Measurements from ENCODE around the gene POU2F3. TPM values are rescaled to one million over a fixed set of nuclear protein-coding genes. Genes with fewer than 3 reads are reported as not detected.

The POU2F3 gene
- total RNA-seq, 3 donors from 2014 or later (not counting 1 experiment from before 2014, with no cell fraction given): not detected

DNA sequence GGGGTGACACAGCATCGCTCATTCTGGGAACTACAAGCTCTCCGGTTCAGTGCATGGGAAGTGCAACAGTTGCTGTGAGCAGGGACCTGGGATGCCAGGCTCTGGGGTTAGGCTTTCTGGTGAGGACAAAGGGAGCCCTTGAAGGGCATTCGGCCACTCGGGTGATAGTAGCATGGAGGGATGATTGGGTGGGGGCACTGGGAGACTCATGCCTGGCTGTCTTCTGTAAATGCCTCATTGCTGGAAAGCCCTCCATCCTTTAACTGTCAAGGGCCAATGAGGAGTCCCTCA lies 19.2 kb upstream of the POU2F3 start:
- H3K36me3 ChIP-seq (ENCODE audit: control insufficient read depth, insufficient read depth, low read length): no peaks in the 10 kb centered on the region
- H3K4me3 ChIP-seq (ENCODE audit: low read length): no peak overlapping the region
- Mint-ChIP-seq H3K27ac (no peak overlapping the region), H3K9me3 (no peaks in the 10 kb centered on the region), H3K27me3 (ENCODE audit: low read depth in 2 of 2) (no peaks in the 10 kb centered on the region), H3K4me1 (peaks cover 7 to 10% of the 10 kb centered on the region in 2 donors), H3K4me3 (no peak overlapping the region), H3K36me3 (no peaks in the 10 kb centered on the region)
- no peak overlapping the region for H3K27ac ChIP-seq (ENCODE audit: low read length)
- H3K4me1 ChIP-seq (ENCODE audit: control insufficient read depth, insufficient read depth, low read length): peaks cover 12% of the 10 kb centered on the region
- TF ChIP-seq, protein P1, sequence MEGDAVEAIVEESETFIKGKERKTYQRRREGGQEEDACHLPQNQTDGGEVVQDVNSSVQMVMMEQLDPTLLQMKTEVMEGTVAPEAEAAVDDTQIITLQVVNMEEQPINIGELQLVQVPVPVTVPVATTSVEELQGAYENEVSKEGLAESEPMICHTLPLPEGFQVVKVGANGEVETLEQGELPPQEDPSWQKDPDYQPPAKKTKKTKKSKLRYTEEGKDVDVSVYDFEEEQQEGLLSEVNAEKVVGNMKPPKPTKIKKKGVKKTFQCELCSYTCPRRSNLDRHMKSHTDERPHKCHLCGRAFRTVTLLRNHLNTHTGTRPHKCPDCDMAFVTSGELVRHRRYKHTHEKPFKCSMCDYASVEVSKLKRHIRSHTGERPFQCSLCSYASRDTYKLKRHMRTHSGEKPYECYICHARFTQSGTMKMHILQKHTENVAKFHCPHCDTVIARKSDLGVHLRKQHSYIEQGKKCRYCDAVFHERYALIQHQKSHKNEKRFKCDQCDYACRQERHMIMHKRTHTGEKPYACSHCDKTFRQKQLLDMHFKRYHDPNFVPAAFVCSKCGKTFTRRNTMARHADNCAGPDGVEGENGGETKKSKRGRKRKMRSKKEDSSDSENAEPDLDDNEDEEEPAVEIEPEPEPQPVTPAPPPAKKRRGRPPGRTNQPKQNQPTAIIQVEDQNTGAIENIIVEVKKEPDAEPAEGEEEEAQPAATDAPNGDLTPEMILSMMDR (IDR thresholded peaks at IDR 0.05): no peak
- 92% methylated on average over 4 of the region's 4 CpGs for WGBS (ENCODE audit: insufficient coverage)
- H3K27me3 ChIP-seq (ENCODE audit: control insufficient read depth, insufficient read depth, low read length): no peaks in the 10 kb centered on the region
- no peak for DNase-seq
- no peaks in the 10 kb centered on the region for H3K9me3 ChIP-seq (ENCODE audit: control insufficient read depth, insufficient read depth, low read length)
- intact Hi-C loops (cut with micrococcal nuclease): no loop called here
- no peak for ATAC-seq

DNA sequence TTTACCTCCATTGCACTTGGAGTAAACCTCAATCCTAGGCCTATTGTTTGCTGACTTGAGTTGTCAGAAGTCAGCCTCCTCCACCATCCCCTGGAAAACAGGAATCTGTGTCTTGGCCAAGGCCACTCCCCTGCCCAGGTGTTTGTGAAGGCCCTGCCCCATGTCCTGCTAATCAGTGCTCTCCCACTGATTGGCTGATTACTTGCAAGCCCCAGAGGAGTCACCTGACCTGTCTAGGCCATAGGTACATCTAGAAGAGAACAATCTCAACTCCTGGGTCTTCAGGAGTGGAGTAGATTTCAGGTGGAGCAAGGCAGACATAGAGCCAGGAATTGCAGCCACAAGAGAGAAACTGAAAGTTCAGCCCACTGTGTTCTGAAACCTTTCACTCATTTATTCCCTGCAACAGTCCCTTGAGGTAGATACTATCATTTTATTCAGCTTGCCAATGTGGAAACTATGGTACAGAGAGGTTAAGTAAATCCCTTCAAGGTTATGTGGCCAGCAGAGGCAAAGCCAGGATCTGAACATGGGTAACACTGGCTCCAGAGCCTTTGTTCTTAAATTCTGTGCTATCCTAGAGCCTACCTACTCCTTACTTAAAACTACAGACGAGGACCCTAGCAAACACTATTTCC lies 18.7 kb upstream of the POU2F3 start:
- no peak for ATAC-seq
- H3K27ac ChIP-seq (ENCODE audit: low read length): no peak overlapping the region
- no peaks in the 10 kb centered on the region for H3K36me3 ChIP-seq (ENCODE audit: control insufficient read depth, insufficient read depth, low read length)
- Mint-ChIP-seq H3K4me3 (no peak overlapping the region), H3K4me1 (peaks cover 7 to 10% of the 10 kb centered on the region in 2 donors), H3K36me3 (no peaks in the 10 kb centered on the region), H3K27ac (no peak overlapping the region), H3K27me3 (ENCODE audit: low read depth in 2 of 2) (no peaks in the 10 kb centered on the region), H3K9me3 (no peaks in the 10 kb centered on the region)
- no peaks in the 10 kb centered on the region for H3K27me3 ChIP-seq (ENCODE audit: control insufficient read depth, insufficient read depth, low read length)
- intact Hi-C loops (cut with micrococcal nuclease): no loop called here
- peaks cover 12% of the 10 kb centered on the region for H3K4me1 ChIP-seq (ENCODE audit: control insufficient read depth, insufficient read depth, low read length)
- 50% methylated on average over 1 of the region's 1 CpG for WGBS (ENCODE audit: insufficient coverage)
- no peak for DNase-seq
- H3K9me3 ChIP-seq (ENCODE audit: control insufficient read depth, insufficient read depth, low read length): no peaks in the 10 kb centered on the region
- TF ChIP-seq, protein P1 (IDR thresholded peaks at IDR 0.05): no peak
- H3K4me3 ChIP-seq (ENCODE audit: low read length): no peak overlapping the region

DNA sequence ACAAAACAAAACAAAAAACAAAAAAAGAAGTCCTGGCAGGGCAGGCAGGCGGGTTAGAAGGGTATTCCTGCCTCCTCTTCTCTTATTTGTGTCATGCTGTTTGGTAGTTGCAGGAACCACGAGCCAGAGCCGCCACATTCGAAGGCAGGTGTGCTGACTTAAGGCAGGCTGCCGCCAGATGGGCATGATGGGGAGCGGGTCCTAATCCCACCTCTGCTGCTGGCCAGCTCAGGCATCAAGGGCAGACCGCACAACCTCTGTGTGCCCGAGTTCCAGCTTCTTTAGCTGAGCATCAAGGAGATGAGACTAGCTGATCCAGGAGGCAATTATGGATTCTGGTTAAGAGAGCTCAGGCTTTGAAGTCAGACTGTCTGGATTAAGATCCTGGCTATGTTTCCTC lies 17.0 kb upstream of the POU2F3 start:
- DNase-seq: no peak
- H3K27me3 ChIP-seq (ENCODE audit: control insufficient read depth, insufficient read depth, low read length): no peaks in the 10 kb centered on the region
- H3K9me3 ChIP-seq (ENCODE audit: control insufficient read depth, insufficient read depth, low read length): no peaks in the 10 kb centered on the region
- Mint-ChIP-seq H3K27ac (no peak overlapping the region), H3K27me3 (ENCODE audit: low read depth in 2 of 2) (no peaks in the 10 kb centered on the region), H3K4me3 (no peak overlapping the region), H3K36me3 (no peaks in the 10 kb centered on the region), H3K4me1 (peaks cover 7 to 10% of the 10 kb centered on the region in 2 donors), H3K9me3 (no peaks in the 10 kb centered on the region)
- intact Hi-C loops (cut with micrococcal nuclease): no loop called here
- H3K36me3 ChIP-seq (ENCODE audit: control insufficient read depth, insufficient read depth, low read length): no peaks in the 10 kb centered on the region
- no peak for ATAC-seq
- TF ChIP-seq, protein P1 (IDR thresholded peaks at IDR 0.05): no peak
- peaks cover 12% of the 10 kb centered on the region for H3K4me1 ChIP-seq (ENCODE audit: control insufficient read depth, insufficient read depth, low read length)
- no peak overlapping the region for H3K27ac ChIP-seq (ENCODE audit: low read length)
- no peak overlapping the region for H3K4me3 ChIP-seq (ENCODE audit: low read length)
- 64% methylated on average over 8 of the region's 8 CpGs for WGBS (ENCODE audit: insufficient coverage)

DNA sequence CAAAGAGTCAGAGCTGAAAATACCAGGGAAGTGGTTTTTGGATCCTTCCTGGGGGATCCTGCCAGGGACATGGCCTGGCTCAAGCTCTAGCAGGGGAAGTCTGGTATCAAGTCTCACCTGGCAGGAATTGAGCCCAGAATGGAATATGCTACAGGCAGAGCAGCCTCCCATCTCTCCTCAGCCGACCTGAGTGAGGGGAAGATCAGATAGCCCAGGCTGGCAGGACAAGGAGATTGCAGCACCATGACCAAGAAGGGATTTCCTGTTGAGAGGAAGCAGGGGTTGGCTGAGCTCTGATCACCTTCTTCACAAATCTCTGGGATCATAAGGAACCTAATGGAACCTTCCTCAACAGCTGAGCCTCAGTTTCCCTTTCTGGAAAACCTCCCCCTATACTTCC lies 16.1 kb upstream of the POU2F3 start:
- ATAC-seq (no peak), DNase-seq (no peak)
- Mint-ChIP-seq H3K4me3 (no peak overlapping the region), H3K36me3 (no peaks in the 10 kb centered on the region), H3K27me3 (ENCODE audit: low read depth in 2 of 2) (no peaks in the 10 kb centered on the region), H3K9me3 (no peaks in the 10 kb centered on the region), H3K27ac (no peak overlapping the region), H3K4me1 (peaks cover 7 to 10% of the 10 kb centered on the region in 2 donors)
- no peak overlapping the region for H3K27ac ChIP-seq (ENCODE audit: low read length)
- no peaks in the 10 kb centered on the region for H3K36me3 ChIP-seq (ENCODE audit: control insufficient read depth, insufficient read depth, low read length)
- TF ChIP-seq, protein P1 (IDR thresholded peaks at IDR 0.05): no peak
- no peaks in the 10 kb centered on the region for H3K27me3 ChIP-seq (ENCODE audit: control insufficient read depth, insufficient read depth, low read length)
- no CpG with 5 or more reads among the region's 1 CpG for WGBS (ENCODE audit: insufficient coverage)
- no peak overlapping the region for H3K4me3 ChIP-seq (ENCODE audit: low read length)
- intact Hi-C loops (cut with micrococcal nuclease): no loop called here
- peaks cover 12% of the 10 kb centered on the region for H3K4me1 ChIP-seq (ENCODE audit: control insufficient read depth, insufficient read depth, low read length)
- H3K9me3 ChIP-seq (ENCODE audit: control insufficient read depth, insufficient read depth, low read length): no peaks in the 10 kb centered on the region

Data from natural killer cell (primary cell).